HepG2 (cell line): ENCODE results near the gene ALDH3A2. TPM values are rescaled to one million over a fixed set of nuclear protein-coding genes. Genes with fewer than 3 reads are reported as not detected.
A peak's percentile ranks its signal among the peaks of the same experiment; 100 is the strongest.

Experiments used
- HES4 ChIP-seq: sonication (generic); formaldehyde crosslinking; IDR thresholded peaks from 2 replicates; pipeline ENCODE4 v1.9.0; 2021; ENCODE audit warnings: mild to moderate bottlenecking, missing genetic modification reagents, borderline replicate concordance
- IRF1 ChIP-seq: sonication (generic); formaldehyde crosslinking; IDR thresholded peaks from 2 replicates; pipeline ENCODE4 v1.4.0; 2020; ENCODE audit warnings: low read depth, mild to moderate bottlenecking, missing genetic modification reagents
- PHF5A ChIP-seq: IDR thresholded peaks from one replicate; pipeline ENCODE4 v1.6.1; 2018; ENCODE audit warnings: low read depth, missing genetic modification reagents; ENCODE audit not compliant: unreplicated experiment
- POLR2AphosphoS5 ChIP-seq: IDR thresholded peaks from 2 replicates; pipeline ENCODE4 v1.6.1; 2012; ENCODE audit warnings: low read depth, low read length
- POLR2G ChIP-seq: fragments of 200-400 bp; formaldehyde crosslinking; IDR thresholded peaks from 2 replicates; pipeline ENCODE4 v1.6.1; 2018; ENCODE audit warnings: mild to moderate bottlenecking, low read depth, low read length, moderate library complexity
- SMARCE1 ChIP-seq: fragments of 450-650 bp; IDR thresholded peaks from 2 replicates; pipeline ENCODE4 v1.6.1; 2017; ENCODE audit warnings: borderline replicate concordance
- TAF15 ChIP-seq: fragments of 200-400 bp; formaldehyde crosslinking; IDR thresholded peaks from one replicate; pipeline ENCODE4 v1.6.1; 2018; ENCODE audit warnings: mild to moderate bottlenecking, low read depth, low read length; ENCODE audit not compliant: poor library complexity, severe bottlenecking
- ZBTB38 ChIP-seq: sonication (generic); formaldehyde crosslinking; IDR thresholded peaks from 2 replicates; pipeline ENCODE4 v1.5.1; 2020; ENCODE audit warnings: mild to moderate bottlenecking, missing genetic modification reagents
- ZNF770 ChIP-seq: sonication (generic); formaldehyde crosslinking; IDR thresholded peaks from 2 replicates; pipeline ENCODE4 v1.5.0; 2020; ENCODE audit warnings: mild to moderate bottlenecking, missing genetic modification reagents
- polyA plus RNA-seq, 8 experiments: library from polyadenylated mRNA; depleted of rRNA in 3 of 8; stranded (reverse) in 7 of 8; unstranded in 1 of 8; fragments of >200 nt; fragmentation: Illumina TruSeq in 4 of 8; extraction: Trizol in 4 of 8; gene quantifications; 2 replicates each; pipeline versions ENCODE4 v1.2.1 to v1.2.3, GENCODE V29; 2011 to 2016; ENCODE audit warnings: low read depth in 4 of 8, missing spikeins in 1 of 8, mixed read lengths in 1 of 8; ENCODE audit not compliant: insufficient read depth in 1 of 8
- total RNA-seq, 5 experiments: library from RNA; depleted of rRNA; stranded (reverse); fragments of >200 nt; fragmentation: Illumina TruSeq; extraction: Trizol; gene quantifications; 2 replicates each; pipeline ENCODE4 v1.2.3, GENCODE V29; 2016; ENCODE audit warnings: low read depth in 1 of 5
- TF ChIP-seq, protein P1 (sequence below): sonication (generic); formaldehyde crosslinking; IDR thresholded peaks from 2 replicates; pipeline ENCODE4 v1.5.1; 2020; ENCODE audit warnings: mild to moderate bottlenecking, missing genetic modification reagents, moderate library complexity

The ALDH3A2 gene
- total and polyA plus RNA-seq, 2 of the 13 experiments (the other 11 are each of a cell fraction or from before 2014, with no cell fraction given) = 80.8 to 180 TPM

- TF ChIP-seq, protein P1, sequence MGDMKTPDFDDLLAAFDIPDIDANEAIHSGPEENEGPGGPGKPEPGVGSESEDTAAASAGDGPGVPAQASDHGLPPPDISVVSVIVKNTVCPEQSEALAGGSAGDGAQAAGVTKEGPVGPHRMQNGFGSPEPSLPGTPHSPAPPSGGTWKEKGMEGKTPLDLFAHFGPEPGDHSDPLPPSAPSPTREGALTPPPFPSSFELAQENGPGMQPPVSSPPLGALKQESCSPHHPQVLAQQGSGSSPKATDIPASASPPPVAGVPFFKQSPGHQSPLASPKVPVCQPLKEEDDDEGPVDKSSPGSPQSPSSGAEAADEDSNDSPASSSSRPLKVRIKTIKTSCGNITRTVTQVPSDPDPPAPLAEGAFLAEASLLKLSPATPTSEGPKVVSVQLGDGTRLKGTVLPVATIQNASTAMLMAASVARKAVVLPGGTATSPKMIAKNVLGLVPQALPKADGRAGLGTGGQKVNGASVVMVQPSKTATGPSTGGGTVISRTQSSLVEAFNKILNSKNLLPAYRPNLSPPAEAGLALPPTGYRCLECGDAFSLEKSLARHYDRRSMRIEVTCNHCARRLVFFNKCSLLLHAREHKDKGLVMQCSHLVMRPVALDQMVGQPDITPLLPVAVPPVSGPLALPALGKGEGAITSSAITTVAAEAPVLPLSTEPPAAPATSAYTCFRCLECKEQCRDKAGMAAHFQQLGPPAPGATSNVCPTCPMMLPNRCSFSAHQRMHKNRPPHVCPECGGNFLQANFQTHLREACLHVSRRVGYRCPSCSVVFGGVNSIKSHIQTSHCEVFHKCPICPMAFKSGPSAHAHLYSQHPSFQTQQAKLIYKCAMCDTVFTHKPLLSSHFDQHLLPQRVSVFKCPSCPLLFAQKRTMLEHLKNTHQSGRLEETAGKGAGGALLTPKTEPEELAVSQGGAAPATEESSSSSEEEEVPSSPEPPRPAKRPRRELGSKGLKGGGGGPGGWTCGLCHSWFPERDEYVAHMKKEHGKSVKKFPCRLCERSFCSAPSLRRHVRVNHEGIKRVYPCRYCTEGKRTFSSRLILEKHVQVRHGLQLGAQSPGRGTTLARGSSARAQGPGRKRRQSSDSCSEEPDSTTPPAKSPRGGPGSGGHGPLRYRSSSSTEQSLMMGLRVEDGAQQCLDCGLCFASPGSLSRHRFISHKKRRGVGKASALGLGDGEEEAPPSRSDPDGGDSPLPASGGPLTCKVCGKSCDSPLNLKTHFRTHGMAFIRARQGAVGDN (CRISPR knock-in tag) = peak; percentile 23; the same call in 1 of the 2 replicates
- TF ChIP-seq PHF5A (CRISPR knock-in tag) (no peak), IRF1 (no peak), SMARCE1 (no peak), POLR2G (0 out of 2 replicates have a peak, but pooled peaks have one; percentile 6), ZNF770 (CRISPR knock-in tag) (no peak), ZBTB38 (peak; percentile 45; the same call in 1 of the 2 replicates), HES4 (CRISPR knock-in tag) (no peak), POLR2AphosphoS5 (peak; percentile 11; the same call in 1 of the 2 replicates), TAF15 (no peak)
These were observed 30.3 kb downstream of the ALDH3A2 start (continued) for GRCh38 chr17:19678581-19679453.
